SJSA1 (cell line): ENCODE measurements around the gene SSU72. TPM values are rescaled to one million over a fixed set of nuclear protein-coding genes. Genes with fewer than 3 reads are reported as not detected.
"Not testable (repeated sequence)": the region's sequence is repeated elsewhere in the genome, so short reads cannot be mapped to it uniquely, and the experiment has no call there.

Experiments used
- DNase-seq, 2 experiments: peaks; one replicate each; pipeline ENCODE4 v3.0.0-alpha.2; 2015 to 2020; ENCODE audit warnings: low spot score in 2 of 2, low read depth in 1 of 2
- H3K27ac ChIP-seq: fragments of 250-450 bp; sonication (Bioruptor Pico); 2 replicates; pipeline ENCODE4 v1.5.1; 2020; ENCODE audit warnings: mild to moderate bottlenecking, moderate library complexity
- H3K27me3 ChIP-seq: fragments of 250-450 bp; sonication (Bioruptor Pico); replicated peaks from 2 replicates; pipeline ENCODE4 v1.5.1; 2020; ENCODE audit warnings: mild to moderate bottlenecking, moderate library complexity
- H3K36me3 ChIP-seq: fragments of 250-450 bp; sonication (Bioruptor Pico); 2 replicates; pipeline ENCODE4 v1.5.1; 2020; ENCODE audit warnings: mild to moderate bottlenecking
- H3K4me1 ChIP-seq: fragments of 250-450 bp; sonication (Bioruptor Pico); replicated peaks from 2 replicates; pipeline ENCODE4 v1.6.1; 2021; ENCODE audit warnings: mild to moderate bottlenecking
- H3K4me3 ChIP-seq: fragments of 250-450 bp; sonication (Bioruptor Pico); 2 replicates; pipeline ENCODE4 v1.5.1; 2020; ENCODE audit warnings: mild to moderate bottlenecking
- H3K9me3 ChIP-seq: fragments of 250-450 bp; sonication (Bioruptor Pico); replicated peaks from 2 replicates; pipeline ENCODE4 v1.5.1; 2020; ENCODE audit warnings: mild to moderate bottlenecking
- total RNA-seq: library from RNA; depleted of rRNA; stranded (reverse); fragments of >200 nt; shearing (Covaris generic); gene quantifications from 2 replicates; pipeline ENCODE4 v1.2.3, GENCODE V29; 2014

SSU72 gene
- total RNA-seq, 1 experiment from 2014 or later = 58.6 TPM

- no peak overlapping the region for H3K27ac ChIP-seq
- no peak for DNase-seq
- H3K4me3 ChIP-seq = no peak overlapping the region
- peaks cover 29% of the 10 kb centered on the region for H3K36me3 ChIP-seq
- H3K27me3 ChIP-seq = no peaks in the 10 kb centered on the region
- peaks cover 6% of the 10 kb centered on the region for H3K9me3 ChIP-seq
- H3K4me1 ChIP-seq = no peaks in the 10 kb centered on the region
Observed at GRCh38 chr1:1535201-1536018, 39.3 kb downstream of the SSU72 start.

GRCh38 chr1:1534401-1535154 is 40.1 kb downstream of the SSU72 start:
- H3K9me3 ChIP-seq = peaks cover 6% of the 10 kb centered on the region
- no peak overlapping the region for H3K27ac ChIP-seq
- H3K4me3 ChIP-seq = no peak overlapping the region
- DNase-seq = no peak
- peaks cover 34% of the 10 kb centered on the region for H3K36me3 ChIP-seq
- no peaks in the 10 kb centered on the region for H3K27me3 ChIP-seq
- H3K4me1 ChIP-seq = no peaks in the 10 kb centered on the region

DNA sequence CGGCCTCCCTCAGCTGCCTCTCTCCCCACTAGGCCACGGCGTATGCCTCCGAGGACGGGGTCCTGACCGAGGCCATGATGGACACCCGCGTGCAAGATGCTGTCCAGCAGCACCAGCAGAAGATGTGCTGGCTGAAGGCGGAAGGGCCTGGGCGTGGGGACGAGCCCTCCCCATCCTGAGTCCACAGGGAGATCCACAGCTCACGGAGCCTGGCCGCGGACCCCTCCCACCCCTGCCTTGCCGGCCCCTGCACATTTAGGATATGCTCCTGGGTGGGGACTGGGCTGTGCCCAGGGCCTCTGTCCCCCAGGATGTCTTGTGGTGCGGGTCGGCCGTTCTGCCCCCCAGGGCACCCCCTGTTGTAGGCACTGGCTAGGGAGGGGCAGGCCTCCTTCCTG is 40.8 kb downstream of the SSU72 start:
- DNase-seq, H3K9me3 ChIP-seq, H3K27me3 ChIP-seq, H3K4me3 ChIP-seq, H3K4me1 ChIP-seq, H3K27ac ChIP-seq: not testable (repeated sequence)
- H3K36me3 ChIP-seq = peaks cover 40% of the 10 kb centered on the region

DNA sequence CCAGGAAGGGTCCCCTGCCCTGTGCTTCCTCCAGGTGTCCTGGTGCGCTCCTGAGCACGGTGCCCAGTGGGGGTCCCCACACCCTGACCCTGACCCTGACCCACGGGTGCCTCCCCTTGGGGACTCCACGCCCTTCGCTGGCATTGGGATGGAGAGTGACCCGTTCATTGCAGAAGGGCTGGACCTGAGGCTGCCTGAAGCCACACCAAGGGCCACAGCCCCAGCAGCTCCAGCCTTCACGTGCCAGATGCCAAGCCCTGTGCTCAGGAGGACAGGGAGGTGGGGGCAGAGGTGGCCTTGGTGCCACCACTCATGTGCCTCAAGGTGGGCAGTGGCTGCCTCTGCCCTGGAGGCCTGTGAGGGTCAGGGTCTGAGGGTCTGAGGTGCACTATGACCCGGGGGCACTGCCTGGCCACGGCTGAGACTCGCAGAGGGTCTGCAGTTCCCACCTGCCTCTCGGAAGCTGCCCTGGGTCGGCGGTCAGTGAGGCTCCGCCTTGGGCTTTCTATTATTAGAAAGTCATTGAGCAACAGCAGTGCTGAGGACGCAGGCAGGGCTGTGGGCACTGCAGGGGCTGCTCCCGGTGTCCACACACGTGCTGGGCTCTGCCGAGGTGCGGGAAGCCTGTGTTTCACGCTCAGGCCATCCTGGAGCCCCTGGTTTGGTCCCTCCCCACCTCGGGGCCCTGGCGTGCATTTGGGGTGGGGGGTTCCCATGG is 41.3 kb downstream of the SSU72 start:
- not testable (repeated sequence) for H3K27me3 ChIP-seq, H3K27ac ChIP-seq, H3K9me3 ChIP-seq, H3K4me3 ChIP-seq, DNase-seq, H3K4me1 ChIP-seq
- peaks cover 46% of the 10 kb centered on the region for H3K36me3 ChIP-seq

- DNase-seq = no peak
- Histone ChIP-seq H3K27ac (no peak overlapping the region), H3K4me3 (no peak overlapping the region), H3K9me3 (peaks cover 6% of the 10 kb centered on the region), H3K27me3 (no peaks in the 10 kb centered on the region), H3K36me3 (peaks cover 48% of the 10 kb centered on the region), H3K4me1 (no peaks in the 10 kb centered on the region)
Observed at GRCh38 chr1:1531947-1532346, 42.7 kb downstream of the SSU72 start.

- H3K4me1 ChIP-seq = no peaks in the 10 kb centered on the region
- peaks cover 6% of the 10 kb centered on the region for H3K9me3 ChIP-seq
- H3K4me3 ChIP-seq = no peak overlapping the region
- H3K27me3 ChIP-seq = no peaks in the 10 kb centered on the region
- peaks cover 48% of the 10 kb centered on the region for H3K36me3 ChIP-seq
- no peak for DNase-seq
- no peak overlapping the region for H3K27ac ChIP-seq
Observed at GRCh38 chr1:1529936-1530335, 44.7 kb downstream of the SSU72 start.

DNA sequence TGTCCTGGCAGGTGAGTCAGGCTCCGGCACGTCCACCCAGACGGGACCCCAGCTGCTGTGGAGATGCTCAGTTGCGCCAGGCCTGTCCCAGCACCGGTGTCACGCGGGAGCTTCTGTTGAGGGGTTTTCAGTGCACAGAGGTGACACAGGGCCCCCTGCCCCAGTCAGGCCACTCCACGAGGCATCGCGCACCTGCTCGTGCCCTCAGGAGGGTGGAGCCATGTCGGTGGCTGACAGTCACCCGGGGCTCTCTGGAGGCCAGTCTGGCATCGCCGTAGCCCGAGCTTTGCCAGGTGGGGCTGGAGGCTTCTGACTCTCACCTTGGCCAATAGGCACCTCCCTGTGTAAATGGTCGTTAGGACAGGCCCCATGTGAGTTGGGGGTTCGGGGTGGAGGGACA is 45.3 kb downstream of the SSU72 start:
- peaks cover 6% of the 10 kb centered on the region for H3K9me3 ChIP-seq
- peaks cover 45% of the 10 kb centered on the region for H3K36me3 ChIP-seq
- no peaks in the 10 kb centered on the region for H3K27me3 ChIP-seq
- H3K4me1 ChIP-seq = no peaks in the 10 kb centered on the region
- DNase-seq = no peak
- H3K4me3 ChIP-seq = no peak overlapping the region
- H3K27ac ChIP-seq = no peak overlapping the region

GRCh38 chr1:1528301-1529267 is 46.1 kb downstream of the SSU72 start:
- H3K27ac ChIP-seq = no peak overlapping the region
- H3K27me3 ChIP-seq = no peaks in the 10 kb centered on the region
- peaks cover 6% of the 10 kb centered on the region for H3K9me3 ChIP-seq
- no peak for DNase-seq
- H3K4me1 ChIP-seq = no peaks in the 10 kb centered on the region
- H3K36me3 ChIP-seq = peaks cover 44% of the 10 kb centered on the region
- H3K4me3 ChIP-seq = no peak overlapping the region

DNA sequence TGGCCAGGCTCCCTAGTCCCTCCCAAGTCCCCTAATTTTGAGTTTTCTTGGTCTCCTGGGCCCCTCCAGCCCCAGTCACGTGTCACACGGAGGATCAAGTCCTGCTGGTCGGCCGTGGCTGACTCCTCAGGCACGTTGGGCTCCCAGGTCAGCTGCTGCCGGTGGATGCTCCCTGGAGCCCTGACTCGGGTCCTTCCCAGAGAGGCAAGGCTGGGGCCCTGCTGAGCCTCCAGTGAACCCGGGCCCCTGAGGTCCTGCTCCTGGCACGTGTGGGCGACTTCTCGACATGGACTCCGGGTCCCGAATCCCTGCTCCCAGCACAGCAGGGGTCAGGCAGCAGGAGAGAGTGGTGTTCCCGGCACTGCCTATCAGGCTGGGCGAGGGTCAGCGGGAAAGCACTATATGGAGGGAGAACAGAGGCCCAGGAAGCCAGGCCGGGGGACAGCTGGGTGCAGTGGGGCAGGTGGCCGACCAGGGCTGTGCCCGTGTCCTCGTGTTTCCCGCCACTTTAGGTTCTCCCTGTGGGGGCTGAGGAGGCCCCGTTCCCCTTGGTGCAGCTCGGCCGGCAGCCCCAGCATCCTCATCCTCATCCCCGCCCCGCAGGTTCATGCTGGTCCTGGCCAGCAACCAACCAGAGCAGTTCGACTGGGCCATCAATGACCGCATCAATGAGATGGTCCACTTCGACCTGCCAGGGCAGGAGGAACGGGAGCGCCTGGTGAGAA is 47.4 kb downstream of the SSU72 start:
- H3K9me3 ChIP-seq = peaks cover 6% of the 10 kb centered on the region
- H3K27ac ChIP-seq = no peak overlapping the region
- no peaks in the 10 kb centered on the region for H3K4me1 ChIP-seq
- DNase-seq = no peak
- no peaks in the 10 kb centered on the region for H3K27me3 ChIP-seq
- peaks cover 44% of the 10 kb centered on the region for H3K36me3 ChIP-seq
- no peak overlapping the region for H3K4me3 ChIP-seq

DNA sequence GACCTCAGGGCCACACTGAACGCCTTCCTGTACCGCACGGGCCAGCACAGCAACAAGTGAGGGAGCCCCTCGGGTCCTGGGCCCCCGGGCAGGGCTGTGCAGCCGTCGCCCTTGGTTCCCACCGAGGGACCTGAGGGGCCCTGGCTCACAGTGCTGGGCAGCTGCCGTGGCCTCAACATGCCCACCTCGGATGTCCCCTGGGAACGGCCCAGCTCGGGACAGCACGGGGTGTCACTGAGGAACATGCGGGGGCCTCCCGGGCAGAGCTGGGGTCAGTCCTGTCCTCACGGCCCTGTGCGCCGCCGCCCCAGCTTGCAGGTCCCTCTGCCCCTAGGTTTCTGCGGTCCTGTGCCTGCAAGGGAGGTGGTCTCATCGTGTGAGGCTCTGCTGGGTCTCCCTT is 48.2 kb downstream of the SSU72 start:
- H3K4me1 ChIP-seq, H3K27me3 ChIP-seq, H3K9me3 ChIP-seq, DNase-seq, H3K27ac ChIP-seq, H3K4me3 ChIP-seq: not testable (repeated sequence)
- peaks cover 47% of the 10 kb centered on the region for H3K36me3 ChIP-seq

DNA sequence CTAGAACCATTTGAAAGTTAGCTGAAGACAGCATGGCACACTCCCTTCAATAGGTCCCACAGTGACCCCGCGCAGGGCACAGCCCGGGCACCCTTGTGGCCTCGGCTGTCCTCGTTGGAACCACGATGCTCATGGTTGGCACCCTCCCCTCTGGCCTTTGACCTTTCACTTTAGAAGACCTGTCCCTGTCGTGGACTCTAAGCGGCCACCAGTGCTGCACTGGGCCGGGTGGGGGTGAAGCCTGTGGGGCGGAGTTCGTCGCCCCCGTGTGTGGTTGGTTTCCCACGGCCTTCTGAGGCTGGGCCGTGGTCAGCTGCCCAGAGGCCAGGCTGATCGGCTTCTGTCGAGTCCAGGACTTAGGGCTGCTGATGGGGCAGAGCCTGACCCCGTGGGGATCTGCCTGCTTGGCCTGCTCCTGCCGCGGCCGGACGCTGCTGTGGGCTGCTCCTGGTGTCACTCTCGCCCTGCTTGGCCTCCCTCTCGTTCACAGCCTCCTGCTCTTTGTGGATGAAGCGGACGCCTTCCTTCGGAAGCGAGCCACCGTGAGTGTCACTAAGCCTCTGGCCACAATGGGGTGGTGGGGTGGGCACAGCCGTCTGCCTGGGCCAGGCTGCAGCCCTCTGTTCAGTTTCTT is 49.8 kb downstream of the SSU72 start:
- not testable (repeated sequence) for H3K27me3 ChIP-seq, DNase-seq

GRCh38 chr1:1523651-1524050 is 51.0 kb downstream of the SSU72 start:
- not testable (repeated sequence) for H3K27ac ChIP-seq, H3K27me3 ChIP-seq, H3K4me3 ChIP-seq, H3K4me1 ChIP-seq, DNase-seq, H3K9me3 ChIP-seq
- H3K36me3 ChIP-seq = peaks cover 40% of the 10 kb centered on the region

More for the DNA sequence above, 49.8 kb downstream of the SSU72 start:
- not testable (repeated sequence) for H3K27ac ChIP-seq, H3K4me3 ChIP-seq, H3K4me1 ChIP-seq, H3K9me3 ChIP-seq
- peaks cover 48% of the 10 kb centered on the region for H3K36me3 ChIP-seq
